Activated naive CD8-positive, alpha-beta T cell treated with anti-CD3 and anti-CD28 coated beads, Interleukin-2, amount 50 U/mL, for 24 hours (primary cell): Measurements from ENCODE around the gene SPIN1.
A peak's percentile ranks its signal among the peaks of the same experiment; 100 is the strongest.

Experiments used
- ATAC-seq: fragments of 150-1000 bp; cut with Tn5 transposase; one replicate; pipeline ENCODE4 v1.10.0; 2021
- DNase-seq: peaks from one replicate; pipeline ENCODE4 v3.0.0; 2021
- H3K27ac Mint-ChIP-seq: one replicate; pipeline ENCODE4 v1.8.0; 2021; ENCODE audit warnings: mild to moderate bottlenecking, mixed read lengths
- H3K27me3 Mint-ChIP-seq: one replicate; pipeline ENCODE4 v1.8.0; 2021; ENCODE audit warnings: mixed read lengths
- H3K36me3 Mint-ChIP-seq: one replicate; pipeline ENCODE4 v1.8.0; 2021; ENCODE audit warnings: low read depth, mixed read lengths
- H3K4me1 Mint-ChIP-seq: one replicate; pipeline ENCODE4 v1.8.0; 2021; ENCODE audit warnings: mixed read lengths
- H3K4me3 Mint-ChIP-seq: one replicate; pipeline ENCODE4 v1.8.0; 2021; ENCODE audit warnings: mild to moderate bottlenecking, moderate library complexity, mixed read lengths
- H3K9me3 Mint-ChIP-seq: one replicate; pipeline ENCODE4 v1.8.0; 2021; ENCODE audit warnings: mixed read lengths

Gene SPIN1

GRCh38 chr9:88398016-88398415 lies 9.8 kb downstream of the SPIN1 start:
- Mint-ChIP-seq H3K4me3 (no peak overlapping the region), H3K9me3 (no peaks in the 10 kb centered on the region), H3K27me3 (no peaks in the 10 kb centered on the region), H3K4me1 (peaks cover 18% of the 10 kb centered on the region), H3K27ac (no peak overlapping the region), H3K36me3 (peaks cover 16% of the 10 kb centered on the region)
- no peak for DNase-seq
- no peak for ATAC-seq

- H3K9me3 Mint-ChIP-seq = no peaks in the 10 kb centered on the region
- ATAC-seq (no peak), DNase-seq (no peak)
- H3K27me3 Mint-ChIP-seq = no peaks in the 10 kb centered on the region
- H3K27ac Mint-ChIP-seq = no peak overlapping the region
- peaks cover 16% of the 10 kb centered on the region for H3K36me3 Mint-ChIP-seq
- no peak overlapping the region for H3K4me3 Mint-ChIP-seq
- peaks cover 17% of the 10 kb centered on the region for H3K4me1 Mint-ChIP-seq
Observed at GRCh38 chr9:88399966-88400365, 11.7 kb downstream of the SPIN1 start.

GRCh38 chr9:88403340-88403739 lies 15.1 kb downstream of the SPIN1 start:
- peaks cover 5% of the 10 kb centered on the region for H3K4me1 Mint-ChIP-seq
- DNase-seq (no peak), ATAC-seq (no peak)
- H3K36me3 Mint-ChIP-seq = peaks cover 13% of the 10 kb centered on the region
- no peaks in the 10 kb centered on the region for H3K27me3 Mint-ChIP-seq
- no peak overlapping the region for H3K27ac Mint-ChIP-seq
- H3K4me3 Mint-ChIP-seq = no peak overlapping the region
- no peaks in the 10 kb centered on the region for H3K9me3 Mint-ChIP-seq

GRCh38 chr9:88406051-88406450 lies 17.8 kb downstream of the SPIN1 start:
- peaks cover 16% of the 10 kb centered on the region for H3K36me3 Mint-ChIP-seq
- H3K27me3 Mint-ChIP-seq = no peaks in the 10 kb centered on the region
- peaks cover 7% of the 10 kb centered on the region for H3K9me3 Mint-ChIP-seq
- no peak overlapping the region for H3K27ac Mint-ChIP-seq
- no peak overlapping the region for H3K4me3 Mint-ChIP-seq
- no peak for DNase-seq
- no peak for ATAC-seq
- peaks cover 7% of the 10 kb centered on the region for H3K4me1 Mint-ChIP-seq

- Mint-ChIP-seq H3K36me3 (peaks cover 44% of the 10 kb centered on the region), H3K9me3 (peaks cover 25% of the 10 kb centered on the region), H3K4me3 (no peak overlapping the region), H3K27me3 (no peaks in the 10 kb centered on the region), H3K27ac (no peak overlapping the region), H3K4me1 (peaks cover 9% of the 10 kb centered on the region)
- ATAC-seq (no peak), DNase-seq (no peak)
Observed at GRCh38 chr9:88411471-88411870, 23.2 kb downstream of the SPIN1 start.

GRCh38 chr9:88414298-88414697 lies 26.1 kb downstream of the SPIN1 start:
- H3K9me3 Mint-ChIP-seq = peaks cover 45% of the 10 kb centered on the region
- no peak for DNase-seq
- peaks cover 28% of the 10 kb centered on the region for H3K4me1 Mint-ChIP-seq
- H3K4me3 Mint-ChIP-seq = no peak overlapping the region
- H3K27me3 Mint-ChIP-seq = no peaks in the 10 kb centered on the region
- peaks cover 68% of the 10 kb centered on the region for H3K36me3 Mint-ChIP-seq
- ATAC-seq = no peak
- no peak overlapping the region for H3K27ac Mint-ChIP-seq

- Mint-ChIP-seq H3K9me3 (peaks cover 43% of the 10 kb centered on the region), H3K36me3 (peaks cover 77% of the 10 kb centered on the region), H3K4me1 (peaks cover 19% of the 10 kb centered on the region)
Observed at GRCh38 chr9:88418025-88418424, 29.8 kb downstream of the SPIN1 start.

GRCh38 chr9:88418715-88419540 lies 30.7 kb downstream of the SPIN1 start:
- peak; percentile 77 for ATAC-seq
- peaks cover 43% of the 10 kb centered on the region for H3K9me3 Mint-ChIP-seq
- H3K4me1 Mint-ChIP-seq = peaks cover 19% of the 10 kb centered on the region
- H3K27me3 Mint-ChIP-seq = no peaks in the 10 kb centered on the region
- peak overlapping the region; percentile 82 for H3K27ac Mint-ChIP-seq
- DNase-seq = peak; percentile 2
- no peak overlapping the region for H3K4me3 Mint-ChIP-seq
- H3K36me3 Mint-ChIP-seq = peaks cover 71% of the 10 kb centered on the region

More at GRCh38 chr9:88418025-88418424, 29.8 kb downstream of the SPIN1 start:
- DNase-seq (no peak), ATAC-seq (no peak)
- no peak overlapping the region for H3K4me3 Mint-ChIP-seq
- H3K27ac Mint-ChIP-seq = no peak overlapping the region
- no peaks in the 10 kb centered on the region for H3K27me3 Mint-ChIP-seq

GRCh38 chr9:88420227-88420626 lies 32.0 kb downstream of the SPIN1 start:
- Mint-ChIP-seq H3K9me3 (peaks cover 35% of the 10 kb centered on the region), H3K27me3 (no peaks in the 10 kb centered on the region), H3K4me3 (no peak overlapping the region), H3K27ac (no peak overlapping the region), H3K36me3 (peaks cover 63% of the 10 kb centered on the region), H3K4me1 (peaks cover 19% of the 10 kb centered on the region)
- DNase-seq = no peak
- ATAC-seq = no peak

- Mint-ChIP-seq H3K9me3 (peaks cover 31% of the 10 kb centered on the region), H3K36me3 (peaks cover 58% of the 10 kb centered on the region), H3K4me1 (peaks cover 21% of the 10 kb centered on the region), H3K27ac (no peak overlapping the region), H3K27me3 (no peaks in the 10 kb centered on the region), H3K4me3 (no peak overlapping the region)
- DNase-seq = no peak
- no peak for ATAC-seq
Observed at GRCh38 chr9:88421348-88421747, 33.1 kb downstream of the SPIN1 start.

GRCh38 chr9:88425538-88425950 lies 37.3 kb downstream of the SPIN1 start:
- Mint-ChIP-seq H3K4me3 (no peak overlapping the region), H3K4me1 (peaks cover 2% of the 10 kb centered on the region), H3K27ac (no peak overlapping the region), H3K36me3 (peaks cover 24% of the 10 kb centered on the region), H3K9me3 (peaks cover 6% of the 10 kb centered on the region), H3K27me3 (no peaks in the 10 kb centered on the region)
- no peak for ATAC-seq
- DNase-seq = no peak

GRCh38 chr9:88426651-88427050 lies 38.4 kb downstream of the SPIN1 start:
- DNase-seq = no peak
- no peak for ATAC-seq
- Mint-ChIP-seq H3K27me3 (no peaks in the 10 kb centered on the region), H3K4me1 (peaks cover 2% of the 10 kb centered on the region), H3K36me3 (peaks cover 19% of the 10 kb centered on the region), H3K9me3 (no peaks in the 10 kb centered on the region), H3K27ac (no peak overlapping the region), H3K4me3 (no peak overlapping the region)

GRCh38 chr9:88429595-88430430 lies 41.6 kb downstream of the SPIN1 start:
- Mint-ChIP-seq H3K36me3 (peaks cover 25% of the 10 kb centered on the region), H3K4me1 (peaks cover 13% of the 10 kb centered on the region)
- ATAC-seq = no peak

GRCh38 chr9:88433583-88434255 lies 45.5 kb downstream of the SPIN1 start:
- Mint-ChIP-seq H3K27me3 (no peaks in the 10 kb centered on the region), H3K27ac (peak overlapping the region; percentile 56), H3K9me3 (peaks cover 5% of the 10 kb centered on the region), H3K4me1 (peaks cover 30% of the 10 kb centered on the region), H3K36me3 (peaks cover 49% of the 10 kb centered on the region), H3K4me3 (no peak overlapping the region)
- no peak for DNase-seq
- ATAC-seq = peak; percentile 82

More at GRCh38 chr9:88429595-88430430, 41.6 kb downstream of the SPIN1 start:
- Mint-ChIP-seq H3K27me3 (no peaks in the 10 kb centered on the region), H3K27ac (no peak overlapping the region), H3K9me3 (no peaks in the 10 kb centered on the region), H3K4me3 (no peak overlapping the region)
- DNase-seq = no peak
